Embryonic facial prominence (tissue), 1 donor: ENCODE measurements around the gene SRRM5.
"Not testable (repeated sequence)": the region's sequence is repeated elsewhere in the genome, so short reads cannot be mapped to it uniquely, and the experiment has no call there.

Source experiments
- DNase-seq: peaks from one replicate; pipeline ENCODE4 v3.0.0-alpha.2; 2016; ENCODE audit errors: extremely low spot score

SRRM5 gene

GRCh38 chr19:43611788-43612187, at the start of gene SRRM5:
Gene SRRM5, plus strand, starts transcription at chr19:43612088. Its CDS starts 34 bp downstream, at chr19:43612122.
- no peak for DNase-seq

GRCh38 chr19:43562226-43562697, 49.6 kb upstream of the SRRM5 start:
- DNase-seq = no peak

- DNase-seq = no peak
These were observed 49.1 kb upstream of the SRRM5 start for GRCh38 chr19:43562698-43563241.

- DNase-seq = no peak
These were observed 48.0 kb upstream of the SRRM5 start for GRCh38 chr19:43563816-43564457.

GRCh38 chr19:43564800-43565199, 47.1 kb upstream of the SRRM5 start:
- DNase-seq = no peak

- no peak for DNase-seq
These were observed 42.2 kb upstream of the SRRM5 start for GRCh38 chr19:43569657-43570056.

- no peak for DNase-seq
These were observed 41.6 kb upstream of the SRRM5 start for GRCh38 chr19:43570174-43570791.

- DNase-seq = no peak
These were observed 39.7 kb upstream of the SRRM5 start for GRCh38 chr19:43572171-43572588.

GRCh38 chr19:43574424-43575155, 37.3 kb upstream of the SRRM5 start:
- DNase-seq = no peak

- DNase-seq = peak; percentile 98
These were observed 36.5 kb upstream of the SRRM5 start, which contains the start of the genes PINLYP and XRCC1 for GRCh38 chr19:43575156-43575950. Gene PINLYP, plus strand, starts transcription at chr19:43575801. Its CDS starts 1,391 bp downstream, at chr19:43577192. Gene XRCC1, minus strand, starts transcription at chr19:43575527. Its CDS starts 69 bp downstream, at chr19:43575458.

GRCh38 chr19:43575955-43576878, 35.7 kb upstream of the SRRM5 start:
- no peak for DNase-seq

- DNase-seq = no peak
These were observed 33.1 kb upstream of the SRRM5 start for GRCh38 chr19:43578787-43579186.

- no peak for DNase-seq
These were observed 30.4 kb upstream of the SRRM5 start for GRCh38 chr19:43581467-43581866.

GRCh38 chr19:43582495-43582894, 29.4 kb upstream of the SRRM5 start:
- no peak for DNase-seq

- no peak for DNase-seq
These were observed 27.4 kb upstream of the SRRM5 start for GRCh38 chr19:43584484-43584883.

GRCh38 chr19:43586346-43586745, 25.5 kb upstream of the SRRM5 start:
- no peak for DNase-seq

GRCh38 chr19:43587029-43587428, 24.9 kb upstream of the SRRM5 start:
- not testable (repeated sequence) for DNase-seq

GRCh38 chr19:43589277-43589676, 22.6 kb upstream of the SRRM5 start:
- no peak for DNase-seq

GRCh38 chr19:43589678-43590077, 22.2 kb upstream of the SRRM5 start:
- no peak for DNase-seq
